D721Med (cell line): ENCODE measurements around the gene TMEM80.

Source experiments
- DNase-seq: peaks from one replicate; pipeline ENCODE4 v3.0.0; 2011; ENCODE audit warnings: low spot score; ENCODE audit not compliant: insufficient read length
- FAIRE-seq: peaks from 2 replicates; lab custom pipeline; 2011; peaks lifted over from hg19 to GRCh38; lab: Jason Lieb, UNC
- TF ChIP-seq, protein P1 (sequence below): IDR thresholded peaks from 2 replicates; pipeline ENCODE4 v1.5.1; 2012; ENCODE audit warnings: mild to moderate bottlenecking, control low read depth; ENCODE audit not compliant: insufficient read depth; ENCODE audit errors: missing control alignments

TMEM80 gene

DNA sequence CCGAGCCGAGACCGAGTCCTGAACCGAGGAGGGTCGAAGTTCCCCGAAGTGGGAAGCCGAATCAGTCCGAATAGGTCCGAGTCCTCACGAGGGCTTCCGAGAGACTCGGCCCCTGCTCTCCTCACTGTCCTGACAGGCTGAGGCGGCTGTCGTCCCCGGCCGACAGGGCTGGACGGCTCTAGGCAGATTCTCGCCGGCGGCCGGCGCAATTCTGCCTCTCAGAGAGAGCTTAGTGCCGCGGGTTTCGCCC, 403 bp upstream of the TMEM80 start:
- TF ChIP-seq, protein P1, sequence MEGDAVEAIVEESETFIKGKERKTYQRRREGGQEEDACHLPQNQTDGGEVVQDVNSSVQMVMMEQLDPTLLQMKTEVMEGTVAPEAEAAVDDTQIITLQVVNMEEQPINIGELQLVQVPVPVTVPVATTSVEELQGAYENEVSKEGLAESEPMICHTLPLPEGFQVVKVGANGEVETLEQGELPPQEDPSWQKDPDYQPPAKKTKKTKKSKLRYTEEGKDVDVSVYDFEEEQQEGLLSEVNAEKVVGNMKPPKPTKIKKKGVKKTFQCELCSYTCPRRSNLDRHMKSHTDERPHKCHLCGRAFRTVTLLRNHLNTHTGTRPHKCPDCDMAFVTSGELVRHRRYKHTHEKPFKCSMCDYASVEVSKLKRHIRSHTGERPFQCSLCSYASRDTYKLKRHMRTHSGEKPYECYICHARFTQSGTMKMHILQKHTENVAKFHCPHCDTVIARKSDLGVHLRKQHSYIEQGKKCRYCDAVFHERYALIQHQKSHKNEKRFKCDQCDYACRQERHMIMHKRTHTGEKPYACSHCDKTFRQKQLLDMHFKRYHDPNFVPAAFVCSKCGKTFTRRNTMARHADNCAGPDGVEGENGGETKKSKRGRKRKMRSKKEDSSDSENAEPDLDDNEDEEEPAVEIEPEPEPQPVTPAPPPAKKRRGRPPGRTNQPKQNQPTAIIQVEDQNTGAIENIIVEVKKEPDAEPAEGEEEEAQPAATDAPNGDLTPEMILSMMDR, result no peak
- FAIRE-seq (no peak), DNase-seq (no peak)

DNA sequence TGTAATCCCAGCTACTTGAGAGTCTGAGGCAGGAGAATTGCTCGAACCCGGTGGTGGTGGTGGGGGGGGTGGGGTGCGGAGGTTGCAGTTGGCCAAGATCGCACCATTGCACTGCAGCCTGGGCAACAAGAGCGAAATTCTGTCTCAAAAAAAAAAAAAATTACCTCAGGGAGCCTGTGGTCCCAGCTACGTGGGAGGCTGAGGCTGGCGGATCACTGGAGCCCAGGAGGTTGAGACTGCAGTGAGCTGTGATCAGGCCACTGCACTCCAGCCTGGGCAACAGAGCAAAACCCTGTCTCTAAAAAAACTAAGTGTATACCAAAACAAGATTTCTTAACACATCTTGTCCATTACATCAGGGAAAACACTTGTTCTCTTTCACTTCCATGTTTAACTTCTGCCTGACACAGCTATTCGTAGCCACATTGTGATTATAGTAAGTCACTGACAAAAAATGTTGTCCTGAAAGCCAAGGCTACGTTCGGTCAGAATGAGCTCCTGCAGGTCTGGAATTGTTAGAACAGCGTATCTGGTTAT, 1.4 kb downstream of the TMEM80 start:
- TF ChIP-seq, protein P1, result no peak
- DNase-seq, result no peak
- FAIRE-seq, result no peak

DNA sequence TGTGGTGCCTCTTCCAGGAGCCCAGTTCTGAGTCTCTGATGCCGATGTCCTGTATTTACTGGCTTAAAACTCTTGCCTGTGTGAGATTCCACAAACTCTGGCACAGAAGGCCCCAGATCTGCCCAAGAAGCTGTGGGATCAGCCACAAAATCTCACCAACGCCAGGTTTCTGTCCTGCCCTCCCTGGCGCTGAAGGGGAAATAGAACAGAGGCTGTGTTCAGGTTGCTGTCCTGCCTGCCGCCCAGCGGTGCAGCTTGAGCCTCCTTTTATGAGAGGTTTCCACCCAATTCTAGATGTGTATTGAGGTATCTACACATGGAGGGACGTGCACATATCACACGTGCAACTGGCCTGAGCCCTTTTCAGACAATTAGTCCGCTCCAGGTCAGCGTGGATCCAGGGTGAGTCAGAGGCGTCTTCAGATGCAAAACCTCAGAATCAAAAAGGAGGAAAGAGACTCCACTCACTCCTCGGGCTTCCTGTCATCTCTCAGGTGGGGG, 2.2 kb downstream of the TMEM80 start:
- no peak for DNase-seq
- TF ChIP-seq, protein P1, result no peak
- FAIRE-seq, result no peak

DNA sequence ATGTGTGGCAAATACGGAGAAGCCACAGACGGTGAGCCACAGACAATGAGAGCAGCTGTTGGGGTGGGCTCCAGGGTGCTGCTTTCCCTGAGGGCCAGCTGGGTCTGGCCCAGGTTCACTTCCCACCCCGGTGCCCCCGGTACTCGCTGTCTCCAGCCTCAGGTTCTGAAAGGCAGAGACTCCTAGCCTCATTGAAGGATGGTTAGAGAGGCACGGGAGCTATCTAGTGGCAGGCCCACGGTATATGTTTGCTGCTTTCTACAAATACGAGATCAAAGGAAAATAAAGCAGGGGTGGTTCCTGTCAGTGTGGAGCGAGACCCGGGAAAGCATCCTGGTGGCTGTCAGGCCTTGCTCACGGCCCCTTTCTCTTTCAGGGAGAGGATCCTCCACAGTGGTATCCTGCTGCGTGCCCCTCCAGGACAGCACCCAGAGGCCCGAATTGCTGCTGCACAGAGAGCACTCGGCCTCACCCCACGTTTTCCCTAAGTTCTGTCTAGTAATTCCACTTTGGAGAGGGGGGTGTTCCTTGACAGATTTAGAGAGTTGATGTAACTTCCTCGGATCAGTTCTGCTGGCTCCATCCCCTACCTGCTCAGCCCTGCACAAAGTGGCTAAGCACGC, 3.0 kb downstream of the TMEM80 start:
- DNase-seq (no peak), FAIRE-seq (no peak)
- TF ChIP-seq, protein P1, result no peak

DNA sequence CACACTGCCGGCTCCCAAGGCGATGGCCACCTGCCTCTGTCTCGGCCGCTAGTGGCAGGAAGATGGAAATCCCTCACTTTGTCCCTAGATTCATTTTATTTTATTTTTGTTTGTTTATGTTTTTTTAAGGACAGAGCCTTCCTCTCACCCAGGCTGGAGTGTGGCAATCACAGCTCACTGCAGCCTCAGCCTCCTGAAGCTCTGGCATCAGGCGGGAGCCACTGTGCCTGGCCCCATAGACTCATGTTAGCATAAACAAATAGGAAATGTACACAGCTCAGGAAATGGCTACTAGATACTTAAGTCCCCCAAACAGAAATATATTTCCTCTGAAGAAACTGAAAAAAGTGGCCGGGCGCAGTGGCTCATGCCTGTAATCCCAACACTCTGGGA, 3.5 kb downstream of the TMEM80 start:
- TF ChIP-seq, protein P1, result no peak
- DNase-seq, result no peak
- no peak for FAIRE-seq

DNA sequence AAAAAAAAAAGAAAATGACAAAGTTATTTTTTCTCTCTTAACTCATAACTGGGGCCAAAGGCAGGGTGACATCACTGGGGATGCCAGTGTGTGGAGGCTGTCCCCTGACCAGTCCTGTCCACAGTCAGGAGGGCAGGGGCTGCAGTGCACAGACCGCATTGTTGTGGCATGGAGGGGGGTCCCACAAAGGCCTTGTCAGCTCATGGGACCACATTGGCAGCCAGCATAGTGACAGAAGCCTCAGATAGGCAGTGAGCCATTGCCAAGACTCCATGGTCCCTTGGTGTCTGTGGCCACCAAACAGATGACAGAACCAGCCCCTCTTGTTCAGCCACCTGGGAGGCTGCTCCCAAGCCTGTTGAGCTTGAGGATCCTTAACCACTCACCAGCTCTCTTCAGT, 4.1 kb downstream of the TMEM80 start:
- FAIRE-seq, result no peak
- DNase-seq, result no peak

More for the DNA sequence above, 4.1 kb downstream of the TMEM80 start:
- TF ChIP-seq, protein P1, result no peak
